Hematopoietic multipotent progenitor cell treated with erythropoietin and hydrocortisone succinate and interleukin-3 and kit ligand, for 17 days (in vitro differentiated cells): ENCODE results near the gene NDUFA5.
A peak's percentile ranks its signal among the peaks of the same experiment; 100 is the strongest.

ENCODE experiments used
- DNase-seq: peaks from one replicate; pipeline ENCODE4 v3.0.0-alpha.2; 2015; ENCODE audit warnings: low spot score

The NDUFA5 gene

GRCh38 chr7:123502201-123502600 lies 55.4 kb downstream of the NDUFA5 start:
- no peak for DNase-seq

- no peak for DNase-seq
These were observed 56.6 kb downstream of the NDUFA5 start for GRCh38 chr7:123500878-123501489.

- no peak for DNase-seq
These were observed 58.2 kb downstream of the NDUFA5 start for GRCh38 chr7:123499211-123499970.

- no peak for DNase-seq
These were observed 59.0 kb downstream of the NDUFA5 start for GRCh38 chr7:123498601-123499000.

GRCh38 chr7:123498031-123498430 lies 59.6 kb downstream of the NDUFA5 start:
- no peak for DNase-seq

GRCh38 chr7:123494193-123494796 lies 63.3 kb downstream of the NDUFA5 start:
- DNase-seq, result peak; percentile 61

GRCh38 chr7:123492485-123492884 lies 65.1 kb downstream of the NDUFA5 start:
- DNase-seq, result no peak
